HG03469 (cell line): ENCODE measurements around the gene SVIL.
"Not testable (repeated sequence)": the region's sequence is repeated elsewhere in the genome, so short reads cannot be mapped to it uniquely, and the experiment has no call there.

Experiments
- ATAC-seq: cut with Tn5 transposase; IDR thresholded peaks from one replicate; pipeline ENCODE4 v1.9.1; 2021; ENCODE audit warnings: mild to moderate bottlenecking, moderate library complexity, moderate number of reproducible peaks; ENCODE audit not compliant: unreplicated experiment

The SVIL gene

GRCh38 chr10:29624357-29624756 lies 10.4 kb downstream of the SVIL start:
- not testable (repeated sequence) for ATAC-seq

- no peak for ATAC-seq
These were observed 11.0 kb downstream of the SVIL start for GRCh38 chr10:29623797-29624196.

- no peak for ATAC-seq
These were observed 12.3 kb downstream of the SVIL start for GRCh38 chr10:29622382-29622922.

- ATAC-seq, result no peak
These were observed 13.6 kb downstream of the SVIL start for GRCh38 chr10:29621161-29621560.

GRCh38 chr10:29620112-29620690 lies 14.6 kb downstream of the SVIL start:
- no peak for ATAC-seq

GRCh38 chr10:29619241-29619669 lies 15.5 kb downstream of the SVIL start:
- no peak for ATAC-seq

GRCh38 chr10:29618341-29619171 lies 16.2 kb downstream of the SVIL start:
- ATAC-seq, result no peak

- no peak for ATAC-seq
These were observed 16.9 kb downstream of the SVIL start for GRCh38 chr10:29617880-29618340.

- no peak for ATAC-seq
These were observed 18.2 kb downstream of the SVIL start for GRCh38 chr10:29616542-29616941.

- ATAC-seq, result no peak
These were observed 19.6 kb downstream of the SVIL start for GRCh38 chr10:29615195-29615594.

- ATAC-seq, result not testable (repeated sequence)
These were observed 20.5 kb downstream of the SVIL start for GRCh38 chr10:29614289-29614688.

- ATAC-seq, result no peak
These were observed 21.0 kb downstream of the SVIL start for GRCh38 chr10:29613791-29614190.

- no peak for ATAC-seq
These were observed 21.6 kb downstream of the SVIL start for GRCh38 chr10:29613196-29613595.

GRCh38 chr10:29612657-29613056 lies 22.1 kb downstream of the SVIL start:
- no peak for ATAC-seq

GRCh38 chr10:29611781-29612381 lies 22.9 kb downstream of the SVIL start:
- ATAC-seq, result no peak

- no peak for ATAC-seq
These were observed 23.7 kb downstream of the SVIL start for GRCh38 chr10:29610876-29611647.

GRCh38 chr10:29610331-29610730 lies 24.4 kb downstream of the SVIL start:
- not testable (repeated sequence) for ATAC-seq

GRCh38 chr10:29609696-29610095 lies 25.1 kb downstream of the SVIL start:
- ATAC-seq, result no peak

GRCh38 chr10:29608476-29609301 lies 26.1 kb downstream of the SVIL start:
- no peak for ATAC-seq

- no peak for ATAC-seq
These were observed 26.7 kb downstream of the SVIL start for GRCh38 chr10:29608062-29608461.
